Activated CD4-positive, alpha-beta T cell treated with anti-CD3 and anti-CD28 coated beads for 4 hours (primary cell): ENCODE measurements around the gene EFNA2.

ENCODE experiments used
- DNase-seq, 2 donors: peaks; one replicate each; pipeline ENCODE4 v3.0.0-alpha.2; 2020

EFNA2 gene

GRCh38 chr19:1260749-1261537 lies 24.7 kb upstream of the EFNA2 start:
- DNase-seq = peak; percentile 97

GRCh38 chr19:1261538-1261797 lies 24.2 kb upstream of the EFNA2 start:
- no peak for DNase-seq

DNA sequence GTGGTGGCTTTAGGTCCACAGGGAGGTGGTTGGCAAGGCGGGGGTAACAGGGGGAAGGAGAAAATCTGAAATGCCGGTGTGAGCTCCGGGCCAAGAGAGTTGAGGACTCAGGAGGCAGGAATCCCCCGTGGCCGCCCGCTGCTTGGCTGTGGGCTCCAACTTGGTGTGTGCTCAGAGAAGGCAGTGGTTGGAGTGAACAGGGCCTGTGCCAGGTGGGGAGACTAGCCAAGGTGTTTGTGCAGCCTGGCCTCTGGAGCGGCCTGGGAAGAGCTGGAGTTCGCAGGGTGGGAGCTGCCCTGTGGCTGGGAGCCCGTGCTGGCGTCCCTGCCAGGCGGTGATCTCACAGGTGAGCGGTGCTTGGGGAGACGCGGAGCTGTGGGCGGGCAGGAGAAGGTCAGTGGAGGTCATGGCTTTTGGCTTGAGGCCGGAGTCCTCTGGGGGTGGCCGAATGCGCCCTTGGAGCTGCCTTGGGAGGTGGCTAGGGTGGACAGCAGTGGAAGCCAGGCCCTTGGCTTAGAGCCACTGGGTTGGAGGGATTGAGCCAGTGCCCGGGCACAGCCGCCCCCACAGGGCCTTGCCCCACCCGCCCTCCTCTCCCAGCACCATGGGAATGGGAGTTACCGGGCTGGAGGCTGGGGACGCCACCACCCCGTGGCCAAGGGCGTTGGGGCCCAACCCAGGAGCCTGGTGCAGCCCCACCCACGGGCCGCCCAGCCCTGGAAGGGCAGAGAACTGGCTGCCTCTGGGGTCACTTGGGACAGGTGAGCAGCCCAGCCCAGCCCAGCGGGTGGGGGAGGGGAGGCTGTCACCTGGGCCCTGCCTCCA lies 23.7 kb upstream of the EFNA2 start:
- DNase-seq = no peak

- no peak for DNase-seq
Measured at GRCh38 chr19:1262623-1263123, 23.0 kb upstream of the EFNA2 start.

DNA sequence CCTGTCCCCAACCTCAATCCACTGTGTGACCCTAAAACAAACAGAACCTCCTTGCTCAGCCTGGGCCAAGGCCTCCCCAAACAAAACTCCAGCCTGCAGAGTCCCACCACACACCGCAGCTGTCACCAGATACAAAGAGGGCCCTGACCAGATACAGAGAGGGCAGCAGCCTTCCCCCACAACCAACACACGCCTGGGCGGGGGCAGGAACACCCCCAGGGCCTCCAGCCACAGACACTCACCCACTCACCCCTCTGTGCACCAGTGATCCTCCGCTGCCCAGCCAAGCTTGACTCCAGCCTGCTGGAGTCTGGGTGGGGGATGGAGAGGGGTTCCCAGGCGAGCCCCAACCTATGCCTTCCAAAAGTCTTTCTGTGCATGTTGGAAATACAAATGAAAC lies 22.5 kb upstream of the EFNA2 start:
- DNase-seq = no peak

- no peak for DNase-seq
Measured at GRCh38 chr19:1264801-1265614, 20.7 kb upstream of the EFNA2 start.

DNA sequence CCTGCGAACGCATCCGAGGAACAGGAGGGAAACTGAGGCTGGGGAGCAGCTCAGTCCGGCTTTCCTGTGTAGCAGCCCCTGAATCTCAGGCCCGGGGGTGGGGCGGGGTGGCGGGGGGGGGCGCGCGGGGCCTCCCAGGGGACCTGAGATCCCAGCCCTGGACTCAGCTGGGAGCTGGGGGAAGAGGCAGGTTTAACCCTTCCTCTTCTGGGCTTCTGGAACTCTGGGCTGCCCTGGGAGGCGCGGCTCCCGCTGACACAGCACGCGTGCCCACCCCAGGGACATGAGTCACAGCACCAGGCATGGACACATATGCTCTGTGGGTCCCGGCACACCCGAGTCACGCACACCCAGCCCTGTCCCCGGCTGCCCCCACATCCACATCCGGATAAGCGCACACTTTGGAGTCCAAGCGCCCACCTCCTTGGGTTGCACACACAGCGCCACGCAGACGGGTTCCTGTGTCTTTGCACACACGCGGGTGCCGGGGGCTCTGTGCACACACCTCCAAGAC lies 20.0 kb upstream of the EFNA2 start:
- DNase-seq = peak in 1 of 2 donors; percentile 50

DNA sequence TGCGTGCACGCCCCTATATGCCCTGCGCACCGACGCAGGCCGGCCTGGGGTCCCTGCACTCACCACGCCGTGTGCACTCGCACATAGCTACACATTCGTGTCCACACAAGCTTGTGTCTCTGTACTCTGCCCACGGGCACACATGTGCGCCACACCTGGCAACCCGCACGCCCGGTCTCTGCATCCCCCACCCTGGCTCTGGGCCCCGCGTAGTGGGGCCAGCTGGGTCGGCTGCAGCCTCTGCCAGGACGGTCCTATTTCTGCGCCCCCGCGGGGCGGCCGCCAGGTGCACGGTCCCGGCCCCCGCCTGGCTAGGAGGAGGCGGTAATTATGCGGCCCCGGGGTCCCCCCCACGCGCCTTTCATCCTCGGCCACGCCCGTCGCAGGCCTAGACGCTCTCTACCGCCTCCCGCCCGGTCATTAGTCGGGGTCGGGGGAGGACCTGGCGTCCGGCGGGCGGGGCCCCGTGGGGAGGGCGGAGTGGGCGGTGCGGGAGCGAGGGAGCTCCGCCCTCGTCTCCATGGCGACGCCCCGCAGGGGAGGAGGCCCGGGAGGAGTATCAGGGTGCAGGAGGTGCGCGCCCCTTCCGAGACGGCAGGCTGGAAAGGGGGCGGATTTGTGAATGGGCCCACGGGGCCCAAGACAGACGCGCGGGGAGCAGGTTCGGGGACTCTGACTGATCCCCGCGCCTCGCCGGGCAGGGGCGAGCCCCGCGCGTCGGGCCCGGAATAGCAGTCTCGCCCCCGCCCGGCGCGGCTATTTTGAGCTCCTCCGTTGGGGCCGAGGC lies 19.4 kb upstream of the EFNA2 start:
- DNase-seq = peak; percentile 79 to 86

DNA sequence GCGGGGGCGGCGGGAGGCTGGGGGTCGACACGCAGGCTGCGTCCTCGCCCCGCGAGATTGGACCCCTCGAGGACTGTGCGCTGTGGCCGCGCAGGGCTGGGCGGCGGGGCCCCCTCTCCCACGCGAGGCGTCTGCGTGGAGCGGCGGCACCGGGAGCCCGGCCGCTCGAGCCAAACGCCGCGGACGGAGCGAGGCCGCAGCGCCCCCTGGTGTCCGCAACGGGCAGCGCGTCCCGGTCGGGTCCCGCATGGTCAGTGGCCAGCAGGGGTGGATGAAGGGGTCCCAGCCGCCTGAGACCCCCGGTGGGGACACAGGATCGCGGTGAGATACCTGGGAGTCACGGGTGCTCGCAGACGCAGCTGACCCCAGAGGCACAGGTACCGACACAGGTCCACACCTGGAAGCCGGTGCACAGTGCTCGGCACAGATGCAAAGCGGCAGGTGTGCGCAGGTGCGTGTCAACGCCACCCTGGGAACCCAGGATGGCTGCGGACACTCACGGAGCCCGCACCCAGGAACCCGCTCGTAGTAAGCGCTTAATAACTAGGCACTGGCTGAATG lies 18.7 kb upstream of the EFNA2 start:
- DNase-seq = peak; percentile 59 to 65

- DNase-seq = no peak
Measured at GRCh38 chr19:1267477-1268225, 18.0 kb upstream of the EFNA2 start.

- DNase-seq = no peak
Measured at GRCh38 chr19:1268226-1269064, 17.2 kb upstream of the EFNA2 start.

DNA sequence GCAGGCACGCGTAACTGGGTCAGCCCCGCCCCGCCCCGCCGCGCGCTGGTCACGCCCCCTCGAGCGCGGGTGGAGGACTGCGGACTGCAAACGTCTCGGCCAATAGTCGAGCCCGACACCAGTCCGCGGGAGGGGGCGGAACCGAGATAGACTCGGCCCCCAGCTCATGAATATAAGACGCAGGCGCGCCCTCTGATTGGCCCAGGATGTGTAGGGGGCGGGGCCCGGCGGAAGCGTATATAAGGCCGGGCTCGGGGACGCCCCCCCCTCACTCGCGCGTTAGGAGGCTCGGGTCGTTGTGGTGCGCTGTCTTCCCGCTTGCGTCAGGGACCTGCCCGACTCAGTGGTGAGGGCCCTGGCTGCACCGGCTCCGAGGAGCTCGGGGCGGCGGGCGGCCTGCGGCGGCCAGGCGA lies 16.6 kb upstream of the EFNA2 start, which contains the start of gene CIRBP:
TSS of gene CIRBP (plus strand) at position 268 of the 413 bp plus-strand sequence. CDS start 1,602 bp downstream, outside the sequence.
- DNase-seq = peak; percentile 100

DNA sequence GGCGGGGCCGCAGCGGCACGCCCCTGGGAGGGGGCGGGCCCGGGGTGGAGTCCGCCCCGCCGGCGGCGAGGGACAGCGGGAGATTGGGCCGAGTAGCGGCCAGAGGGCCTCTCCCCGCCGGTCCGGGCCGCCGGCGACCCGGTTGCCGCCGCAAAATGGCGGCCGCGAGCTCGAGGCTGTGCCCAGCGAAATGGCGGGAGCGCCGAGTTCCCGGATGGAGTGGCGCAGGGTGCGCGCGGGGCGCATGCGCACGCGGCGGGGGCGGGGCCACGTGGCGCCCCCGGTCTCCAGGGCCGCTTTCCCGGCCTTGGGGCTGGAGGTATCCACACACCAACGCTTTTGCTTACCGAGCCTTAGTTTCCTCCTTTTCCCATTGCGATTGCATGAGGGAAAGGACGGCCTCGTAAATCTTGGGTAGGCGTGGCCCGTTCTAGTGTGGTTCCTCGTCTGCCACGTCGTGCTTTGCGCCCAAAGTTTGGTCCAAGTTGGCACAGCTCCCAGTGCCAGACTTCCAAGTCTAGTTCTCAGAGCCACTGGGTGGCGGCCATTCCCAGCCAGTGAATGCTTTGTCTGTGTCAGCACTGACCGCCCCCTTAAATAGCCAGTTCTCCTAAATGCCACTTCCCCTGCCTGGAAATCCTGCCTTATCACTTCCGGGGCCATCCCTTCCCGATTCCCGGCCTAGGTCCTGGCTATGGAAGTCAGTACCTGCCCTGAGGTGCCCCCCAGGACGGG lies 16.0 kb upstream of the EFNA2 start:
- DNase-seq = peak; percentile 81 to 87

- no peak for DNase-seq
Measured at GRCh38 chr19:1270213-1270853, 15.3 kb upstream of the EFNA2 start.

GRCh38 chr19:1270854-1271527 lies 14.7 kb upstream of the EFNA2 start:
- DNase-seq = no peak

DNA sequence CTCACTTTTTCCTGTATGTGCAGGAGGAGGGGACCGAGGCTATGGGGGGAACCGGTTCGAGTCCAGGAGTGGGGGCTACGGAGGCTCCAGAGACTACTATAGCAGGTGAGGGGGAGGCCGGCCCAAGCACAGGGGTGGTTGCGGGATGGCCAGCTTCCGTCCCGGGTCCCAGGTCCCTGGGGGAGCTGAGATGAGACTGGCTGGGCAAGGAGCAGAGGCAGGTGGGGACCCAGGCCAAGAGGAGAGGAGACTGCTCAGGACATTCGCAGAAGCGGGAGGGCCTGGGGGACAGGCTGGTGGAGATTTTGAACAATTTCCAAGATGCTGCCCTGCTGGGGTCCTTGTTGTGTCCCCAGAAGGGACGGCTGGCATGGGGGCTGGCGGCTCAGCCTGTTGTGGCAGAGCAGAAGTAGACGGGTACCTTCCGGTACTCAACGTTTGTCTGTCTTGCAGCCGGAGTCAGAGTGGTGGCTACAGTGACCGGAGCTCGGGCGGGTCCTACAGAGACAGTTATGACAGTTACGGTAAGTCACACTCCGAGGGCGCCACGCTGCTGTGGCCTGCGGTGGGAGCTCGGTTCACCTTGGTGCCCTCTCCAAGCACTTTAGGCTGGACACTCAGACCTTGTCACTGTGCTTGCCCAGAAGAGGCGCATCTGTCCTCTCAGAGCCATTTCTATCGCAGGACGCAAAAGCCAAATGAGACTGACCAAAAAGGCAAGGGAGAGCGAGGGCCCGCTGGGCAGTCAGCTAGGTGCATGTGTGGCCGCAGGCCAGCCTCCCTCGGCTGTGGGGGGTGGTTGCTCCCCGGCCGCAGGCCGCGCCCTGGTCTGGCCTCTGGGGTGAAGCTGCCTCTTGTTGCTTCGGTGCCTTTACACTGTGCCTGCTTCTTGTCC lies 13.9 kb upstream of the EFNA2 start:
- DNase-seq = no peak
